ENCODE measurements around the gene MAPKAPK2.

Gene MAPKAPK2

DNA sequence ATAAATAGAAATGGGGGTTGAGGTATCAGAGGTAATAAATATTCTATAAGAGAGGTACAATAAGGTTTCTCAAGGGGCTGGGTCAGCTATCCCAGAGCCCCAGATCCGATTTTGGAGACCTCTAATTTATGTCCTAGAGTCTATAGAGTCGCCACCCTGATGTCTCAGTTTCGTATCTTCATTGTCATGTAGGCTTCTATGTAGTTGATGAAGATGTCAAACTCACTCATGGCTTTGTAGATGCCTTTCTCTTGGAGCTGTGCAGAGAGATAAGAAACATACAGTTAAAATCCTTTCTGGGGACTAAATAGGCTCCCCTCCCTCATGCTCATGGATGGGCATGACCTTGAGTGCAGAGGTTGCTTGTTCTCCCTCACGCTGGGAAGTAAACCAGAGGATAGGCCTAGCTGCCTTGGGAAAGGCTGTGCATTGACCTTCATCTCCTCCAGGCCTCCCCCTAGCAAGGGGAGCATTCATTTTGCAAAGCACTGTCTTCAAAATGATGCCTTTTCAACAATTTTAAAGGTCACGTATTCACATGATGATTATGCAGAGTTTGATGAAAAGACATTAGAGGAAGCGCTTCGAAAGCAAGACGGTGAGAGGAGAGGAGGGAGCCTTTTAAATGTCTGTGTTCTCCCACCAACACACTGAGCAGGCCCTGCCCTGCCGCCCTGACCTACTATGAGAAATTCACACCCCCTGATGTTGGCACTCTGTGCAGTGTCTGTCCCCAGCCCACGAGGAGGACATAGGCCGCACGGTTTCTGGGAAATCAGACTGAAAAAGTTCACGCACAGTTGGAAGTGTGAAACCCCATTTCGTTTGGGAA, 84.0 kb downstream of the MAPKAPK2 start:
- no peaks in the 10 kb centered on the region for H3K27me3 ChIP-seq (ENCODE audit: insufficient read depth, low read depth)
- peak overlapping the region; percentile 75 for H3K27ac ChIP-seq
- H4K20me1 ChIP-seq (ENCODE audit: insufficient read depth): no peaks in the 10 kb centered on the region
- H3K4me2 ChIP-seq: peak overlapping the region; percentile 72
- no peaks in the 10 kb centered on the region for H3K36me3 ChIP-seq (ENCODE audit: insufficient read depth)
- H3K4me1 ChIP-seq (ENCODE audit: low read depth, poor library complexity, severe bottlenecking): peaks cover 88% of the 10 kb centered on the region
- TF ChIP-seq, protein P1, sequence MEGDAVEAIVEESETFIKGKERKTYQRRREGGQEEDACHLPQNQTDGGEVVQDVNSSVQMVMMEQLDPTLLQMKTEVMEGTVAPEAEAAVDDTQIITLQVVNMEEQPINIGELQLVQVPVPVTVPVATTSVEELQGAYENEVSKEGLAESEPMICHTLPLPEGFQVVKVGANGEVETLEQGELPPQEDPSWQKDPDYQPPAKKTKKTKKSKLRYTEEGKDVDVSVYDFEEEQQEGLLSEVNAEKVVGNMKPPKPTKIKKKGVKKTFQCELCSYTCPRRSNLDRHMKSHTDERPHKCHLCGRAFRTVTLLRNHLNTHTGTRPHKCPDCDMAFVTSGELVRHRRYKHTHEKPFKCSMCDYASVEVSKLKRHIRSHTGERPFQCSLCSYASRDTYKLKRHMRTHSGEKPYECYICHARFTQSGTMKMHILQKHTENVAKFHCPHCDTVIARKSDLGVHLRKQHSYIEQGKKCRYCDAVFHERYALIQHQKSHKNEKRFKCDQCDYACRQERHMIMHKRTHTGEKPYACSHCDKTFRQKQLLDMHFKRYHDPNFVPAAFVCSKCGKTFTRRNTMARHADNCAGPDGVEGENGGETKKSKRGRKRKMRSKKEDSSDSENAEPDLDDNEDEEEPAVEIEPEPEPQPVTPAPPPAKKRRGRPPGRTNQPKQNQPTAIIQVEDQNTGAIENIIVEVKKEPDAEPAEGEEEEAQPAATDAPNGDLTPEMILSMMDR (conservative IDR thresholded peaks at IDR 0.05; ENCODE audit: low read depth, low read length): no peak
- no peaks in the 10 kb centered on the region for H3K79me2 ChIP-seq (ENCODE audit: insufficient read depth, low read depth)
- peak overlapping the region; percentile 25; the same call in 1 of the 2 replicates for H3K9ac ChIP-seq
- no peak overlapping the region for H3K4me3 ChIP-seq (IDR thresholded peaks at IDR 0.05; ENCODE audit: insufficient read depth, low read depth, low read length)
- H2AFZ ChIP-seq (ENCODE audit: low read depth): 0 out of 2 replicates have a peak overlapping the region, but pooled peaks have one; percentile 2

DNA sequence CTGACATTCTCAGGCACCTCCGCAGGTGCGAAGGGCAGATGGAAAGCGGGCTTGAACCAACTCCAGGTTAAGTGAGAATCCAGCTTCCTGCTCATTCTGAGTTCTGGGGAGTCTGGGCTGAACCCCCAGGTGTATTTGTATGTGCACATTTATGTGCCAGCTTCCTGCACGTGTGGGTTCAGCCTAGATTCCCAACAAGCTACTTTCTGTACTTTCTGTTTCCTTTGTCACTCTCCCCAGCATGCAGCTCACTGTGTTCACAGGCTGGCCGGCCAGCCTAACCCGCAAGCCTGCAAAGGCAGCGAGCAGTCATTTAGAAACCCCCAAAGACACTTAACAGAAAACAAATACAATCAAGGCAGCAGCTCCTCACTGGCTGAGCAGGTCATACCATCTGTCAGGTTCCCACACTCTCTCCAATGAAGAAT, 84.6 kb downstream of the MAPKAPK2 start:
- H2AFZ ChIP-seq (ENCODE audit: low read depth): 0 out of 2 replicates have a peak overlapping the region, but pooled peaks have one; percentile 2
- peak overlapping the region; percentile 25; the same call in 1 of the 2 replicates for H3K9ac ChIP-seq
- peaks cover 95% of the 10 kb centered on the region for H3K4me1 ChIP-seq (ENCODE audit: low read depth, poor library complexity, severe bottlenecking)
- TF ChIP-seq, protein P1 (conservative IDR thresholded peaks at IDR 0.05; ENCODE audit: low read depth, low read length): no peak
- no peaks in the 10 kb centered on the region for H4K20me1 ChIP-seq (ENCODE audit: insufficient read depth)
- H3K27ac ChIP-seq: peak overlapping the region; percentile 75
- H3K27me3 ChIP-seq (ENCODE audit: insufficient read depth, low read depth): no peaks in the 10 kb centered on the region
- no peaks in the 10 kb centered on the region for H3K79me2 ChIP-seq (ENCODE audit: insufficient read depth, low read depth)
- H3K4me2 ChIP-seq: peak overlapping the region; percentile 72
- H3K36me3 ChIP-seq (ENCODE audit: insufficient read depth): no peaks in the 10 kb centered on the region
- no peak overlapping the region for H3K4me3 ChIP-seq (IDR thresholded peaks at IDR 0.05; ENCODE audit: insufficient read depth, low read depth, low read length)

DNA sequence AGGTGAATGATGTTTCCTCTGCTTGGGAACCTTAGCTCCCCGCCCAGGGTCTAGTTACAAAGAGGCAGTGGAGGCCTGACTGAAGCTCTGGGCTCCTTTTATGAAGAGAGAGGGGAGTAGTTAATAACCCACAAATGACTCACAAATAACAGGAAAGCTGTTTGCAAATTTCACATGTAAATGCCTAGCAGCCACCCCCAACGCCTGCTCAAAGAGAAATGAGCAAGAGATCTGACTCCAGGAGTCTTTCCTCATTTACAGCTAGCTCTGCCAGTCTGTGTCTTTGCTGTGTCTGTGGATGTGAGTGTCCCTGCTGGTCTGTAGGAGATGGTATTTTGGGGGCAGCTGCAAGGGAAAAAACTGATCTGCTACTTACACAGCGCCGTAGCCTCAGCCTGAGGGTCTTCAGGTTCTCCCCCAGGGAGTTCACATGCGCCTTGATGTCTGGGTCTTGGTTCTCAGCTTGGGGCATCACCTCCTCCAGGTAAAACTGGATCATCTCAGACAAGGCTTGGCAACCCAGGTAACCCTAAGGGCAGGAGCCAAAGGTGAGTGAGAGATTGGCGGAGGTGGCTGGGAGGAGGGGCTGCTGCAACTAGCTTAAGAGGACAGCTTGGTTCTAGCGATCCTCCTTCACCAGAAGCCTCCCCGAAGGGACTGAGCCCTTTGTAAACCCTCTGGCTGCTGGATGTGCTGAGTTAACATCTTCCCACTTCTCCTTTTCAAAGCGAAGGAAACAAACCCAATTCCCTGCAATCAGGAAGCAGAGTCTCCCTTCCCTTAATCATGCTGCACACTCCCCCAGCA, 86.0 kb downstream of the MAPKAPK2 start, which contains the start of gene IL19:
Gene IL19 (plus strand): TSS at position 243 of the 807 bp plus-strand sequence. CDS start 65,890 bp downstream, outside the sequence.
- H3K9ac ChIP-seq: peak within 1 kb of the TSS; percentile 25; the same call in 1 of the 2 replicates
- H3K79me2 ChIP-seq (ENCODE audit: insufficient read depth, low read depth): no peaks in the 10 kb centered on the region
- H3K4me3 ChIP-seq (IDR thresholded peaks at IDR 0.05; ENCODE audit: insufficient read depth, low read depth, low read length): no peak within 1 kb of the TSS
- no peaks in the 10 kb centered on the region for H3K27me3 ChIP-seq (ENCODE audit: insufficient read depth, low read depth)
- H3K27ac ChIP-seq: peak within 1 kb of the TSS; percentile 75
- no peaks in the 10 kb centered on the region for H4K20me1 ChIP-seq (ENCODE audit: insufficient read depth)
- H3K4me1 ChIP-seq (ENCODE audit: low read depth, poor library complexity, severe bottlenecking): peaks cover 100% of the 10 kb centered on the region
- TF ChIP-seq, protein P1 (conservative IDR thresholded peaks at IDR 0.05; ENCODE audit: low read depth, low read length): no peak
- H2AFZ ChIP-seq (ENCODE audit: low read depth): no peak within 1 kb of the TSS
- peak within 1 kb of the TSS; percentile 72 for H3K4me2 ChIP-seq
- H3K36me3 ChIP-seq (ENCODE audit: insufficient read depth): no peaks in the 10 kb centered on the region

DNA sequence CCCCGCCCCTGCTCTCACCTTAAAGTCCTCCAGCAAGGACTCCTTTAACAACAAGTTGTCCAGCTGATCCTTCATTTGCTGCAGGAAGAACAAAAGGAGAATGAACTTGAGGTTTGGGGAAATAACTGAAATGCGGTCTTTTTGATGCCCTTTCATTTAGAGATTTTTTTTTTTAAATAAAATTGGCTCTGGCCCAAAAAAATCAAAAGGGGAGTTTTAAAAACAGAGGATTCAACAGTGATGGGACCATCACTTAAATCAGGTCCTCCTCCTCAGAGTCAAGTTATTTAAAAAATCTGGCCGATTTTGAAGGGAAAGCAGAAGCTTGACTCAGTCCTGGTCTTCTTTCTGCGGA, 86.6 kb downstream of the MAPKAPK2 start:
- Histone ChIP-seq H3K4me1 (ENCODE audit: low read depth, poor library complexity, severe bottlenecking) (peaks cover 100% of the 10 kb centered on the region), H4K20me1 (ENCODE audit: insufficient read depth) (no peaks in the 10 kb centered on the region), H3K9ac (no peak overlapping the region), H3K36me3 (ENCODE audit: insufficient read depth) (no peaks in the 10 kb centered on the region), H3K27me3 (ENCODE audit: insufficient read depth, low read depth) (no peaks in the 10 kb centered on the region), H3K4me3 (IDR thresholded peaks at IDR 0.05; ENCODE audit: insufficient read depth, low read depth, low read length) (no peak overlapping the region), H3K27ac (no peak overlapping the region), H3K4me2 (peak overlapping the region; percentile 72), H2AFZ (ENCODE audit: low read depth) (no peak overlapping the region), H3K79me2 (ENCODE audit: insufficient read depth, low read depth) (no peaks in the 10 kb centered on the region)
- TF ChIP-seq, protein P1 (conservative IDR thresholded peaks at IDR 0.05; ENCODE audit: low read depth, low read length): no peak

Measured in KMS-11 (cell line).